AG09319 (cell line): Measurements from ENCODE around the gene KANSL3.

Source experiments
- DNase-seq: peaks from one replicate; pipeline ENCODE4 v3.0.0-alpha.2; 2010; ENCODE audit warnings: low read depth; ENCODE audit errors: extremely low read depth
- TF ChIP-seq, protein P1 (sequence below): IDR thresholded peaks from 2 replicates; pipeline ENCODE4 v1.5.1; 2011; ENCODE audit warnings: low read depth, mild to moderate bottlenecking, inconsistent platforms, low read length, moderate library complexity

Gene KANSL3

DNA sequence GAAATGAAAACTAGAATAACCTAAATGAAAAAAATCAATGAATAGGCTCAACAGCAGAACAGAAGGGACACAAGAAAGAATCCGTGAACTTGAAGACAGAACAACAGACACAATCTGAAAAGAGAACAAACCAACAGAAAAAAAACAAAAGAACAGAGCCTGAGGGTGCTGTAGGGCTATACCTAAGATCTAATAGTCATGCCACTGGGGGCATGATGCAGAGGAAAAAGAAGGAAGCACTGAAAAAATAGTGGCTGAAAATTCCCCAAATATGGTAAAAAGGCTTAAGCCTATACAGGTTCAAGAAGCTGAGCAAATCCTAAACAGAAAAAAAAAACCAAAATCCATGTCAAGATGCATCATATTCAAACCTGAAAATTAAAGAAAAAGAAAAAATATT lies 50.3 kb downstream of the KANSL3 start:
- TF ChIP-seq, protein P1, sequence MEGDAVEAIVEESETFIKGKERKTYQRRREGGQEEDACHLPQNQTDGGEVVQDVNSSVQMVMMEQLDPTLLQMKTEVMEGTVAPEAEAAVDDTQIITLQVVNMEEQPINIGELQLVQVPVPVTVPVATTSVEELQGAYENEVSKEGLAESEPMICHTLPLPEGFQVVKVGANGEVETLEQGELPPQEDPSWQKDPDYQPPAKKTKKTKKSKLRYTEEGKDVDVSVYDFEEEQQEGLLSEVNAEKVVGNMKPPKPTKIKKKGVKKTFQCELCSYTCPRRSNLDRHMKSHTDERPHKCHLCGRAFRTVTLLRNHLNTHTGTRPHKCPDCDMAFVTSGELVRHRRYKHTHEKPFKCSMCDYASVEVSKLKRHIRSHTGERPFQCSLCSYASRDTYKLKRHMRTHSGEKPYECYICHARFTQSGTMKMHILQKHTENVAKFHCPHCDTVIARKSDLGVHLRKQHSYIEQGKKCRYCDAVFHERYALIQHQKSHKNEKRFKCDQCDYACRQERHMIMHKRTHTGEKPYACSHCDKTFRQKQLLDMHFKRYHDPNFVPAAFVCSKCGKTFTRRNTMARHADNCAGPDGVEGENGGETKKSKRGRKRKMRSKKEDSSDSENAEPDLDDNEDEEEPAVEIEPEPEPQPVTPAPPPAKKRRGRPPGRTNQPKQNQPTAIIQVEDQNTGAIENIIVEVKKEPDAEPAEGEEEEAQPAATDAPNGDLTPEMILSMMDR = no peak
- no peak for DNase-seq

DNA sequence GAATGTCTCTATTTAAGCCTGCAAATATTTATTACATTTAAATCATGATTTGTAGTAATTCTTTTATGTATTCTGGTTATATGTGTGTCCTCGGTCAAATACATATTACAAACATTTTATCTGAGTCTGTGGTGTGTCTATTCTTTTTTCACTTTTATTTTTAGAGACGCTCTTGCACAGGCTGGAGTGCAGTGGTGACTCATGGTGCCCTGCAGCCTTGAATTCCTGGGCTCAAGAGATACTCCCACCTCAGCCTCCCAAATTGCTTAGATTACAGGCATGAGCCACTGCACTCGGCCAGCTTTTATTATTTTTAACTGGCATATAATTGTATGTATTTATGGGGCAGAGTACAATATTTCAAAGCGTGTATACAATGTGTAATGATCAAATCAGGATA lies 54.1 kb downstream of the KANSL3 start:
- TF ChIP-seq, protein P1 = no peak
- no peak for DNase-seq

DNA sequence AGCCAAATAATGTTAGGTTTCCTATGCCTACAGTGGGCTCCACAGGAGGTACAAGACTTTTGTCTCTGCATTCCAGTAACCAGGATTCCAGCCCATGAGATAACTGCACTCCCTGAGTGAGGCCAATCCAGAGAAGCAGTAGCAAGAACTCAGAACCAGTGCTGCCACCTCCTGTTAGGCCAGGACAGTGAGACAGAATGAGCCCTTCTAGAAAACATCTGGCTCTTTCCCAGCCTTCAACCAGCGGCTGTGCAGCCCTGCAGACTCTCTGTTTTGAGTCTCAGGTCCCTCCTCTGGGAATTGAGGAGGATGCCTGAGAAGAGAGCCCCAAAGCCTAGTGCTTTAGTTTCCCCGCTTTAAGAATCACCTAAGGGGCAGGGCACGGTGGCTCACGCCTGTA lies 57.3 kb downstream of the KANSL3 start:
- TF ChIP-seq, protein P1 = no peak
- DNase-seq = no peak

DNA sequence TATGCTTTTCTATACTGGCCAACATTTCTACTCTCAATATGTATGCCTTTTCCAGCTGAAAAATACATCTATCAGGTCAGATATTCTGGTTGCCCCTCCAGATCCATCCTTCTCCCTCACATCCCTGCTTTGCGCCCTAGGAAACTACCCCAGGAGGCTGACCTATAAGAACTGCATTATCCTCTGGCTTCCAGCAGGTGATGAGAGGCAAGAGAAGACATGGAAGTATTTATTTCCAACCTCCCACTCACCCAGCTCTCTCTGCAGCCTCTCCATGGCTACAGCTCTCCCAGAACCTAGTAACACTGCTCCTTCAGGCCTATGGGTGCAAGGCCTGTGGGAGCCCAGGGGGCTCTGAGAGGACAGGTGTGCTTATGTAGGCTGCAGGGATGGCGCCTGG lies 58.7 kb downstream of the KANSL3 start:
- DNase-seq = no peak
- TF ChIP-seq, protein P1 = no peak

DNA sequence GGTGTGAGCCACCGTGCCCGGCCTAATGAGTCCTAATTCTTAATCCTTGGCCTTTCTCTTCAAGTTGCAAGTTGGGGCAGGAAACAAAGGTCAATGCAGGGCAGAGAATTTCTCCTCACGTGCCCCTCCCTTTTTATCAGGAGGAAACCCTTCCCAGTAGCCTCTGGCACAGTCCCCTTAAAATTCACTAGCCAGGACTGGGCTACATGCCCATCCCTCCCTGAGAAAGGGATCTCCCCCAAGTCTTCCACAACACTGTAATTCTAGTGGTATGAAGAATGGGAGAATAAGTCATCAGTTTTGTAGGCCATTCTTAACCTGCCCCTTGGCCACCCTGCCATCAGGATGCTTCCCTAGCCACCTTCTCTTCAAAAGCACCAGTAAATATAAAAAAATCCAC lies 59.4 kb downstream of the KANSL3 start:
- no peak for DNase-seq
- TF ChIP-seq, protein P1 = no peak

DNA sequence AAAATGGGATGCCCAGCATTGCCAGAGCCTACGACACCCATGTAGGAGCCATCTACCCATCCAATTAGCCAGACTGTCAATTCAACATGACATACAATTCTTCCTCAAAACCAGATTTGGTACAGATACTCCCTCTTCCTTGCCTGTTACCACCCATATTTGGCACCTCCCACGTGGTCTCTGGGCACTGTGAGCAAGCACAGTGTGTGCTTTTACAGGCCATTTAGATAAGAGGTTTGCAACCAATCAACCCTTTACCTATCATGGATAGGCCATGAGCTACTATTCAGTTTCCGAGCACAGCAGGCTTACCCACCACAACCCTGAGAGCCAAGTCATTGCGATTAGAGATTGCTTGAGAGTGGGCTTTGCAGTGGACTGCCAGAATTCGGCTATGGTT lies 60.6 kb downstream of the KANSL3 start:
- TF ChIP-seq, protein P1 = no peak
- DNase-seq = no peak

DNA sequence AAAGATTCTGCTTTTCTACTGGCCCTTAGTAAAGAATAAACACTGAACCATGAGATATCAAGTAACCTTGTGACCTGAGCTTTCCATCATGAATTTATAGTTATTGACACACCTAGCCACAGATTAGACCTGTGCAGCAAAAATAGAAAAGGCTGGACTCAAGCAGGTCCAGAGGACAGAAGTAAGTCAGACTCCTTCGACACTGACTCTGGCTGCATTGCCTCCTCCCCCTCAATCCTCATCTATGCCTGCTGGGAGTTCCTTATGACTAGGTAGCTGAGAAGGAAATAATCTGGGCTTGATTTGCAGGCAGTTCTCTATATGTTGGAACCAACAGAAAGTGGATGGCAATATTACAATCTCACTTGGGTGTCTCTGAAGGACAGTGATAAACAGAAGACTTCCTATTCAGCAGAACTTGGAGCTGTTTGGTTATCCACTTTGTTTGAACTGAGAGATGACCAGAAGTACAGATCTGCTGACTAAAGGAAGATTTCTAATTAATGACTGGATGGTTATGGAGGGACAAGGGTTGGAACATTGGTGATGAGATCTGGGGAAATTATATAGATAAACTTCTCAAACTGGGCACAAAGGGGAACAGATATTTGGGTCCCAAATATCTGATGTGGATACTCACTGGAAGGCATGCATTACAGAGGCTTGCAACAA lies 62.2 kb downstream of the KANSL3 start:
- TF ChIP-seq, protein P1 = no peak

More for the DNA sequence above, 62.2 kb downstream of the KANSL3 start:
- no peak for DNase-seq
